Breast epithelium (tissue), 3 donors: Measurements from ENCODE around the gene SLC8A2.

Experiments used
- CTCF ChIP-seq, 3 donors: fragments of 450-650 bp; IDR thresholded peaks; one replicate each; pipeline ENCODE4 v1.5.1; 2016 to 2017; ENCODE audit warnings: antibody characterized with exemption in 3 of 3, mild to moderate bottlenecking in 3 of 3, moderate library complexity in 3 of 3
- POLR2A ChIP-seq: fragments of 450-650 bp; IDR thresholded peaks from one replicate; pipeline ENCODE4 v1.6.1; 2016; ENCODE audit warnings: antibody characterized with exemption, mild to moderate bottlenecking, moderate library complexity

- TF ChIP-seq CTCF (IDR thresholded peaks at IDR 0.05) (no peak), POLR2A (peak; percentile 93)
Measured at GRCh38 chr19:47514869-47515588, 43.3 kb upstream of the SLC8A2 start, which contains the start of gene NAPA.
